Uterus (tissue), 2 donors: ENCODE results near the gene MYBPC2.

ENCODE experiments used
- CTCF ChIP-seq, 4 experiments: fragments of 200-600 bp in 2 of 4; fragments of 450-650 bp in 2 of 4; sonication (generic) in 2 of 4; IDR thresholded peaks; one replicate each; pipeline ENCODE4 v1.5.1; 2016 to 2019; ENCODE audit warnings: antibody characterized with exemption in 4 of 4, mild to moderate bottlenecking in 2 of 4, moderate library complexity in 1 of 4
- POLR2A ChIP-seq, 2 donors: fragments of 450-650 bp; IDR thresholded peaks; one replicate each; pipeline ENCODE4 v1.6.1; 2016; ENCODE audit warnings: antibody characterized with exemption in 2 of 2, mild to moderate bottlenecking in 1 of 2, moderate library complexity in 1 of 2

GRCh38 chr19:50476907-50477238 is 44.2 kb downstream of the MYBPC2 start:
- TF ChIP-seq CTCF (IDR thresholded peaks at IDR 0.05): no peak
- TF ChIP-seq POLR2A (IDR thresholded peaks at IDR 0.05): no peak
